Stimulated activated CD4-positive, alpha-beta T cell treated with anti-CD3 and anti-CD28 coated beads, Interleukin-15, amount 100 ng/mL, for 1 hour (primary cell): ENCODE data around the gene CATSPER1.

Experiments used
- DNase-seq, 2 donors: peaks; one replicate each; pipeline ENCODE4 v3.0.0-alpha.2; 2020; ENCODE audit warnings: low read depth in 1 of 2, low spot score in 1 of 2

Gene CATSPER1

DNA sequence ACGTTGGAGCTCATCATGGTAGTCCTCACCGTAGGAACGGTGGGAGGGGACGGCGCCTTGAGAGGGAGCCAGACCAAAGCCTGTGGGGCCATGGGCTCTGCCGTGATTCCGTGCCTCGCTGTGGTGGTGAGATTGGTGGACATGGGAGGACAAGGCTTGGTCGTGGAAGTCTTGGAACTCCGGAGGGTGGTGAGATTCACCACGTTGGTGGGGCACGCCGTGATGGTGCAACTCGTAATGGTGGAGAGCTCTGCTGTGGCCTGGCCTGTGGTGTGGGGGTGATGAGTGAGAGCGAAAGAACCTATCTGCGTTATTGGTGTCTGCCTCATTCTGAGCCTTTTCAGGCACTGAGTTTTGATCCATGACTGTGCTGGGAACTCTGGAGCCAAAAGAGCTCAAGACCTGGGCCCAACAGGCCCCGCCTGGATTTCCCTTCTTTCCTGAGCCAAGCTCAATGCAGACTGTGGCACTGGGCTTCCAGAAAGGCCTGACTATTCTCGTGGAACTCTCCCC, at the start of gene CATSPER1:
Gene CATSPER1, minus strand, starts transcription at position 463 of the 513 bp plus-strand sequence. Its CDS starts 100 bp downstream, at position 363.
- DNase-seq: no peak

GRCh38 chr11:66075273-66075672, 49.0 kb upstream of the CATSPER1 start:
- DNase-seq: no peak

DNA sequence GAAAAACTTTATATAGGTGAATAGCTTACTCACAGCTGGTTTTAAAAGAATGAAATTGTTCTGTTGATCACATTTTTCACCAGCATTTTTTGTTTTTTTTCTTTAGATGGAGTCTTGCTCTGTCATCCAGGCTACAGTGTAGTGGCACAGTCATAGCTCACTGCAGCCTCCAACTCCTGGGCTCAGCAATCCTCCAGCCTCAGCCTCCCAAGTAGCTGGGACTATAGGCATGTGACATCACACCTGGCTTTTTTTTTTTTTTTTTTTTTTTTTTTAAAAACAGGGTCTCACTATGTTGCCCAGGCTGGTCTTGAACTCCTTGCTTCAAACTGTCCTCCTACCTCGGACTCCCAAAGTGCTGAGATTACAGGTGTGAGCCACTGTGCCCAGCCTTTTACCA, 47.4 kb upstream of the CATSPER1 start:
- DNase-seq: no peak

DNA sequence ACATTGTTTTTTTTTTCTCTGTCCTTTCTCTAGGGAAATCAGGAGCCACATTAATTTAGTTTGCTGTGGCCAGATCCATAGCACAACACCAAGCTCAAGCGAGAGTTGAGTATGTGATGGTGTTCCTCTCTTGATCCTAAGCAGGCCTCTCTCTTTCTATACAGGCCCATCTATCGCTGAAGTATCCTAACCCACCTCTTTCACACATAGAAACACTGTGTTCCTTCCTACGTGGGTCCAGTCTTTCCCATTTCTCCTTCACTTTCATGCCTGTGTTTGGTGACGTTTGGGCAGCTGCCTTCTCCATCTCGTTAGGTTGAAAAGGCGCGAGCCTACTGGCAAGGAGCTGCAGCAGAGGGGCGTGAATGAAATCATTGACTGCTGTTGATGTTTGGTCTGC, 46.2 kb upstream of the CATSPER1 start:
- no peak for DNase-seq

DNA sequence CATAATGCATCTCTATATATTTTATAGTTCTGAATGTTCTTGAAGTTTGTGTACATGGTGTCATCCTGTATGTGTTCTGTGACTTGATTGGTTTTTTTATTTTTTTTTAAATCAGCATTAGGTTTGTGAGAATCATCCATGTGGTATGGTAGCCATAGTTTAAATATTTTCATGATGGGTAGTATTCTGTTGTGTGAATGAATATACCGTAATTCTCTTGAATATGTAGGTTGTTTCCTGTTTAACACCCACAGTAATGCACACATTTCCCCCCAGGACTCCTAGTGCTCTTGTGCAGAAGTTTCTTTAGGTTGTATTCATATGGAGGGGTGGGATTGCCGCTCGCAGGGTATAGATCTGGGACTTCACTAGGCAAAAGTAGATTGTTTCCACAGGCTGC, 45.8 kb upstream of the CATSPER1 start:
- DNase-seq: no peak

- DNase-seq: no peak
Measured at GRCh38 chr11:66071381-66071801, 45.1 kb upstream of the CATSPER1 start.

GRCh38 chr11:66070604-66071380, 44.5 kb upstream of the CATSPER1 start:
- DNase-seq: peak in 1 of 2 donors; percentile 14

DNA sequence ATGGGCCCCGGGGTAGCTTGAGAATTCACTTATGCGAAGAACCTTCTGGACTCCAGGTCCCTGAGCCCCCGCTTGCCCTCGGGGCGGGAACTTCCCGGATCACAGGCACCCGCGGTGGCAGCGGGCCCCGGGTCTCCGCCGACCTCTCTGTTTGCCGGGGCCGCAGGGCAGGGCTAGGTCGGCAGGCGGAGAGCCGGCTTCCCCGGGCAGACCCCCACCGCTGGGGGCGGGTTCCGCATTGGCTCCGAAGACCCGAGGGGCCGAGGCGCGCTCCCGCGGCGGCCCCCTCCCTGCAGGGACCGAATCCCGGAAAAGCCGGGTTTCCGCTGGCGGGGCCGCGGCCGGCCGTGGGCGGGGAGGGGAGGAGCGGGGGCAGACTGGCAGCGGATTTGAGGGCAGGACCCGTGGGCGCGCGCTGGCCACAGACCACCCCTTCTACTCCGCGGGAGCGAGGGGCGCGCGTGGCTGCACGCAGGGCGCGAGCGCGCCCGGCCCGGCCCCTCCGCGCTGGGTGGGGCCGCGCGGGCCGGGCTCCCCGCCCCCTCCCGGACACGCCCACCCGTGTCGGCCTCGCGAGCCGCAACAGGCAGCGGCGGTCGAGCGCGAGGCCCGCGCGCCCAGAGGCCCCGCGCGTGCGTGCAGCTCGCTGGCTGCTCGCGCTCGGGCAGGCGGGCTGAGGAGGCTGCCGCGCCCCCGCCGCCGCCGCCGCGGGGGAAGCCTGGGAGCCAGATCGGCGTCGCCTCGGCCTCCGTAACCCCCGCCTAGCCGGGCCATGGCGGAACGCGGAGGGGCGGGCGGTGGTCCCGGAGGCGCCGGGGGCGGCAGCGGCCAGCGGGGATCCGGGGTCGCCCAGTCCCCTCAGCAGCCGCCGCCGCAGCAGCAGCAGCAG, 43.7 kb upstream of the CATSPER1 start, which contains the start of gene PACS1:
Gene PACS1, plus strand, starts transcription at position 558 of the 889 bp plus-strand sequence. Its CDS starts 215 bp downstream, at position 773.
- DNase-seq: peak; percentile 60 to 62

- no peak for DNase-seq
Measured at GRCh38 chr11:66068923-66069714, 42.8 kb upstream of the CATSPER1 start.

DNA sequence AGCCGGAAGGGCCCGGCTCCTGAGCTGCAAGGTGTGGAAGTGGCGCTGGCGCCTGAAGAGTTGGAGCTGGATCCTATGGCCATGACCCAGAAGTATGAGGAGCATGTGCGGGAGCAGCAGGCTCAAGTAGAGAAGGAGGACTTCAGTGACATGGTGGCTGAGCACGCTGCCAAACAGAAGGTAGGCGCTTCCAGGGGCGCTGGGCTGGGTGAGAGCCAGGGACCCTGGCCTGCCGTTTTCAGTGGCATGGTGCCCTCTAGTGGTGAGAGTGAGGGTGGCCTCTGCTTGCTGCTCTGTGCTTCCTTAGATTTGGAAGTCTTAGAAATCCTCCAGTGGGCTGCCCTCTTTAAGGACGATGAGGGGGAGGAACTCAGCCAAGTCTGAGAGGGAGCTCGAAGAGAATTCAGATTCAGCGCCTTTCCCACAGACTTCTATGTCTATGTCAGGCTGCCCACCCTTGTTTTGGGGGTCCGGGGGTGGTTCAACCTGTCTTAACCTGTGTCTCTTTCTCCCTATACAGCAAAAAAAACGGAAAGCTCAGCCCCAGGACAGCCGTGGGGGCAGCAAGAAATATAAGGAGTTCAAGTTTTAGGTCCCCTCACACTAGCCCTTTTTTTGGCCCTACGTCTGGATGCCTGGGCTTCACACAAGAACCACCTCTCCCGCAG, 42.0 kb upstream of the CATSPER1 start:
- DNase-seq: peak; percentile 50 to 61

DNA sequence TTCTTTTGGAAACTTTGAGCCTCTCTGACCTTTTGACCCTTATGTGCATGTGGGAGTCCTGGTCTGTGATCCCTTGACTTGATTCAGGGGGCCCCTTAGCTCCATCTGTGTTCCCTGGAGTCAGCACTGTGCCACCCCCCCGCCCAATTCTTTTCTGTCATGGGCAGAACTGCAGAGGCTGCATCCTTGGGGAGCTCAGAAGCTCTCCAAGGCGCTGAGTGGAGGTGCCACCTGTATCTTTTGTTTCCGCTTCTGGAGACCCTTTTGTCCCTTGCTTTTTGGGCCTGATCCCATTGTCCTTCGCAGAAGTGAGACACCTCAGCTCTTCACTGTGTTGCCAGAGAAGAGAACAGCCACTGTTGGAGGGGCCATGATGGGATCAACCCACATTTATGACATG, 41.4 kb upstream of the CATSPER1 start:
- no peak for DNase-seq

DNA sequence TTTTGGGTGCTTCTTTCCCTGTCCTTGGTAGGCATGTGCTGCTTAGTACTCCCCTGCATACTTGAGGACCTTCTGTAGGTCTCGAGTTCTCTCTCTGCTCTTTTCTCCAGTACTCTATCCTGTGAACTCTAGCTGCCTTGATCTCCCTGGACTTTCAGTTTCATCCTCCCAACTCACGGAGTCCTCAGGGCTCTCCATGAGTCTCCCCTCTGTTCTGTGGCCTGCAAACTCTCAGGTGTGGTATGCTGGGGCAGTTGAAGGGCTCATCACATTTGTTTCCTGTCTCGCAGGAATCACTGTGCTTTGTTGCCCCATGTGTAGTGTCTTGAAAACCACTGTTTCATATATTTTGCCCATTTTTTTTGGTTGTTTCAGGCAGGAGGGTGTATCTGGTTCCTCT, 40.5 kb upstream of the CATSPER1 start:
- no peak for DNase-seq

DNA sequence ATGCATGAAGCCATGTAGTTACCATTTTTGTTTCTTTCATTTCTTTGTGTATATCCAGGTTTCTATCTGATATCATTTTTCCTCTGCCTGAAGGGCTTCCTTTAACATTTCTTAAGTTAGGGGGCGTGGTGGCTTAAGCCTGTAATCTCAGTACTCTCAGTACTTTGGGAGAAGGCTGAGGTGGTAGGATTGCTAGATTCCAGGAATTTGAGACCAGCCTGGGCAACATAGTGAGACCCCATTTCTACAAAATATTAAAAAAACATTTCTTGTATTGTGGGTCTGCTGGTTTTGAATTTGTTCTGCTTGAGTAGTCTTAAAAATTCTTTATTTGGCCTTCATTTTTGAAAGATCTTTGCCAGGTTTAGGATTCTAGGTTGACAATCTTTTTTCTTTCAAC, 38.3 kb upstream of the CATSPER1 start:
- DNase-seq: no peak

DNA sequence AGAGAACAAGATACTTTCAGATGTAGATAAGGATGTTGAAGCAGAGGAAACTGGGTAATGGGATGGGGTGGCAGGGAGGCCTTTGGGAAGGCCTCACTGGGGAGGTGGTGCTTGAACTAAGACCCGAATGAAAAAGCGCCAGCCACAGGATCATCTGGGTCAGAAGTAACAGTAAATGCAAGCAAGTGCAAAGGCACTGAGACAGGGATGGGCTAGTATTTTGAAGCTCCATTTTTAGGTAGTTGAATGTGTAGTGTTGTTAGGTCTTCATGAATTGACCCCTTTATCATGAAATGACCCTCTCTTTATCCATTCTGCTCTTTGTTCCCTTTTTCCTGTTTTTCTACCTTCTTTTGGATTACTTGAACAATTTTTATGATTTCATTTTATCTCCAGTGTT, 37.6 kb upstream of the CATSPER1 start:
- no peak for DNase-seq

DNA sequence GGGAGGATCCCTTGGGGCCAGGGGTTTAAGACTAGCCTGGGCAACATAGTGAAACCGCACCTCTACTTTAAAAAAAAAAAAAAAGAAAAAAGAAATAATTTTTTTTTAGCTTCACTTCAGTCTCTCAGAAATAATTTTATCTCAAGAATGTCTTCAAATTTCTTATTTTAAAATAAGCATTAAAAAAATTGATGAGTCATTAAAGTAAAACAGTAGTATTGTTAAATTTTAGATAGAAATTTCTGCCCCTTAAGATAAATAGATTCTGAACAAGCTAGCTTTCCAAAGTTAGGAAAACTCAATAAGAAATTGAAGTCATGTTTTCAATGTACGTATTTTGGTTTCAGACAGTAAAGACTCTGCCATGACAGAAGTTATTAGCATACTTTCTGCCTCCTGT, 36.1 kb upstream of the CATSPER1 start:
- DNase-seq: no peak

- DNase-seq: no peak
Measured at GRCh38 chr11:66061268-66061667, 35.0 kb upstream of the CATSPER1 start.

- no peak for DNase-seq
Measured at GRCh38 chr11:66059966-66060680, 33.8 kb upstream of the CATSPER1 start.

DNA sequence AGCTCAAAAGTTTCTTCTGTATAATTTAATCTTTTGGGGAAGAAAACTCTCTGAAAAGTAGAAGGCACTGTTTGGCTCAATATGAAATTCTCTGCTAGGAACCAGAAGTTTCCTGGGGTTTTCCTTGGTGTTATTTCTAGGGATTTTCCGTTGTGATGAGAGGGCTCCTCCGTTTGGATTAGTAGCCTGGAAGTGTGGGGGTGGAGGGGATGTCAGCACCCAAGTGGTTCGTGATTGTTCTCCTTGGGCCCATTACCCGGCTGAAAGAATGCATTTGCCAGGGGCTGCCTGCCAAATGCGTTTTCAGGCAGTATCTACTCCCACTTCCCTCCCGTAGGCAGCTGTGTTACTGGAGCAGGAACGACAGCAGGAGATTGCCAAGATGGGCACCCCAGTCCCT, 30.2 kb upstream of the CATSPER1 start:
- DNase-seq: no peak

- DNase-seq: no peak
Measured at GRCh38 chr11:66055021-66055420, 28.7 kb upstream of the CATSPER1 start.

DNA sequence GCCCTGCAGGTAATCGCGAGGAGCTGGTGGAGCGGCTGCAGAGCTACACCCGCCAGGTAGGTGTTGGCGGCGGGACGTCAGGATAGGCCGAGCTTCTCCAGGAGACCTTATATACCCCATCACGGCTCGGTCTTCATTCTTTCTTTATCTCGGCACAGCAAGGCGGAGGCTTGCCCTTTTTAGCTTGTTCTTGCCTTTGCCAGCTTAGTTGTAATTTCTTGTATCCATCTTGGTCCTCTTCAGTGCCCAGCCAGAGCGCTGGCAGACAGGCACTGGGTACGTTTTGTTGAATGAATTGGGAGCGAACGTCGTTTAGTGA, 26.3 kb upstream of the CATSPER1 start:
- DNase-seq: no peak
